RWPE2 (cell line): ENCODE data around the gene MTPN.

Source experiments
- ATAC-seq: fragments of 200-7000 bp; cut with Tn5 transposase; 3 replicates; pipeline ENCODE4 v1.9.1; 2021; ENCODE audit warnings: low read depth
- DNase-seq: peaks from one replicate; pipeline ENCODE4 v3.0.0-alpha.2; 2020; ENCODE audit warnings: low spot score
- H3K27ac ChIP-seq: fragments of 450-650 bp; 2 replicates; pipeline ENCODE4 v1.5.1; 2017; ENCODE audit warnings: mild to moderate bottlenecking; ENCODE audit not compliant: poor library complexity, severe bottlenecking
- H3K27me3 ChIP-seq: fragments of 250-450 bp; sonication (Bioruptor Pico); 2 replicates; pipeline ENCODE4 v1.5.1; 2021; ENCODE audit warnings: mild to moderate bottlenecking, moderate library complexity; ENCODE audit not compliant: insufficient read depth, poor library complexity, severe bottlenecking
- H3K36me3 ChIP-seq: fragments of 250-450 bp; sonication (Bioruptor Pico); 2 replicates; pipeline ENCODE4 v1.5.1; 2020; ENCODE audit warnings: low read depth, mild to moderate bottlenecking, moderate library complexity
- H3K4me1 ChIP-seq: fragments of 250-450 bp; sonication (Bioruptor Pico); 2 replicates; pipeline ENCODE4 v1.5.1; 2021; ENCODE audit warnings: mild to moderate bottlenecking, moderate library complexity; ENCODE audit not compliant: insufficient read depth, poor library complexity, severe bottlenecking
- H3K4me3 ChIP-seq: fragments of 250-450 bp; sonication (Bioruptor Pico); 2 replicates; pipeline ENCODE4 v1.5.1; 2021; ENCODE audit warnings: mild to moderate bottlenecking, moderate library complexity; ENCODE audit not compliant: severe bottlenecking
- H3K9me3 ChIP-seq: fragments of 250-450 bp; sonication (Bioruptor Pico); 2 replicates; pipeline ENCODE4 v1.5.1; 2021; ENCODE audit warnings: mild to moderate bottlenecking, moderate library complexity; ENCODE audit not compliant: severe bottlenecking
- CTCF ChIP-seq: fragments of 450-650 bp; IDR thresholded peaks from one replicate; pipeline ENCODE4 v1.5.1; 2017; ENCODE audit warnings: mild to moderate bottlenecking, moderate library complexity; ENCODE audit not compliant: poor library complexity, severe bottlenecking

Gene MTPN

GRCh38 chr7:135938086-135938485 lies 39.1 kb downstream of the MTPN start:
- no peaks in the 10 kb centered on the region for H3K4me1 ChIP-seq
- H3K4me3 ChIP-seq: no peak overlapping the region
- no peak for TF ChIP-seq CTCF
- ATAC-seq: no peak
- no peaks in the 10 kb centered on the region for H3K9me3 ChIP-seq
- no peak for DNase-seq
- H3K36me3 ChIP-seq: peaks cover 9% of the 10 kb centered on the region
- no peaks in the 10 kb centered on the region for H3K27me3 ChIP-seq
- H3K27ac ChIP-seq: no peak overlapping the region

- no peak for ATAC-seq
- H3K27ac ChIP-seq: no peak overlapping the region
Measured at GRCh38 chr7:135936497-135937217, 40.5 kb downstream of the MTPN start.

DNA sequence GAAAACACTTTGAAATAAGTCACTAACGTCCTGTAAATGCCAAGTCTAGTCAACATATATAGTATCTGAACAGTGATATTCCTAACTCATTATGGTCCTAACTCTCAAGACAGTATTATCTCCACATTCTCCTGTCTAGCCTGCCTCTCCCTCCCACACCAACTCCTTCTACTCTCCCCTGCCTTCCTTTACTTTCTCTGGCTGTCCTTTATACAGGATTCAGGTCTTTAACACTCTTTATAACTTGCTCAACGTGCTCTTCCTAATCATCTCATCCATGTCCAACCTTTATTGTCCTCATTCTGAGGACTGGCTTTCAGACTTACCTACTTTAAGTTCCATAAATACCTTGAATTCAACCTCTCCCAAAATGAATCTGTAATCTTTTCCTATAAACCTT lies 42.5 kb downstream of the MTPN start:
- H3K36me3 ChIP-seq: peaks cover 2% of the 10 kb centered on the region
- TF ChIP-seq CTCF: no peak
- H3K27ac ChIP-seq: no peak overlapping the region
- H3K9me3 ChIP-seq: no peaks in the 10 kb centered on the region
- no peaks in the 10 kb centered on the region for H3K4me1 ChIP-seq
- ATAC-seq: no peak
- H3K4me3 ChIP-seq: no peak overlapping the region
- no peaks in the 10 kb centered on the region for H3K27me3 ChIP-seq
- no peak for DNase-seq

More at GRCh38 chr7:135936497-135937217, 40.5 kb downstream of the MTPN start:
- H3K4me1 ChIP-seq: no peaks in the 10 kb centered on the region
- no peak for DNase-seq
- H3K27me3 ChIP-seq: no peaks in the 10 kb centered on the region
- H3K36me3 ChIP-seq: no peaks in the 10 kb centered on the region; the same call in 1 of the 2 replicates
- H3K9me3 ChIP-seq: no peaks in the 10 kb centered on the region
- no peak overlapping the region for H3K4me3 ChIP-seq
- TF ChIP-seq CTCF: no peak

- Histone ChIP-seq H3K4me3 (no peak overlapping the region), H3K36me3 (peaks cover 12% of the 10 kb centered on the region), H3K4me1 (no peaks in the 10 kb centered on the region), H3K27me3 (no peaks in the 10 kb centered on the region), H3K27ac (no peak overlapping the region), H3K9me3 (no peaks in the 10 kb centered on the region)
- TF ChIP-seq CTCF: no peak
- no peak for ATAC-seq
- no peak for DNase-seq
Measured at GRCh38 chr7:135933509-135934188, 43.5 kb downstream of the MTPN start.

GRCh38 chr7:135932131-135932530 lies 45.0 kb downstream of the MTPN start:
- Histone ChIP-seq H3K4me3 (no peak overlapping the region), H3K27ac (no peak overlapping the region), H3K36me3 (peaks cover 18% of the 10 kb centered on the region), H3K9me3 (no peaks in the 10 kb centered on the region), H3K4me1 (no peaks in the 10 kb centered on the region), H3K27me3 (no peaks in the 10 kb centered on the region)
- no peak for TF ChIP-seq CTCF
- DNase-seq (no peak), ATAC-seq (no peak)
